ENCODE data around the gene MRI1.

MRI1 gene

DNA sequence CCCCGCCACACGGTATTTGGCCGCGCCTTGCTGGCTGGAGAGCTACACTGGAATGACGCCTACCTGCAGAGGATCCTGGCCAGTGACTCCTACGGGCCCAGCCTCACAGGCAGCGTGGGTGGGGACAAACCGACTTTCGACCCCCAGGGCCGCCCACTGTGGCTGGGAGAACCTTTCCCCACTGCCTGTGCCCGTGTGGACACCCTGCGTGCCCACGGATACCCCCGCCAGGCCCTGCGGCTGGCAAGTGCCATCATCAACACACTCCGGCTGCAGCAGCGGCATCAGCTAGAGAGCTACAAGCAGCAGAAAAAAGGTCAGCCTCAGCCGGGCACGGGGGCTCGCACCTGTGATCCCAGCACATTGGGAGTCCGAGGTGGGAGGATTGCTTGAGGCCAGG is 50.2 kb downstream of the MRI1 start:
- TF ChIP-seq, protein P1, sequence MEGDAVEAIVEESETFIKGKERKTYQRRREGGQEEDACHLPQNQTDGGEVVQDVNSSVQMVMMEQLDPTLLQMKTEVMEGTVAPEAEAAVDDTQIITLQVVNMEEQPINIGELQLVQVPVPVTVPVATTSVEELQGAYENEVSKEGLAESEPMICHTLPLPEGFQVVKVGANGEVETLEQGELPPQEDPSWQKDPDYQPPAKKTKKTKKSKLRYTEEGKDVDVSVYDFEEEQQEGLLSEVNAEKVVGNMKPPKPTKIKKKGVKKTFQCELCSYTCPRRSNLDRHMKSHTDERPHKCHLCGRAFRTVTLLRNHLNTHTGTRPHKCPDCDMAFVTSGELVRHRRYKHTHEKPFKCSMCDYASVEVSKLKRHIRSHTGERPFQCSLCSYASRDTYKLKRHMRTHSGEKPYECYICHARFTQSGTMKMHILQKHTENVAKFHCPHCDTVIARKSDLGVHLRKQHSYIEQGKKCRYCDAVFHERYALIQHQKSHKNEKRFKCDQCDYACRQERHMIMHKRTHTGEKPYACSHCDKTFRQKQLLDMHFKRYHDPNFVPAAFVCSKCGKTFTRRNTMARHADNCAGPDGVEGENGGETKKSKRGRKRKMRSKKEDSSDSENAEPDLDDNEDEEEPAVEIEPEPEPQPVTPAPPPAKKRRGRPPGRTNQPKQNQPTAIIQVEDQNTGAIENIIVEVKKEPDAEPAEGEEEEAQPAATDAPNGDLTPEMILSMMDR (IDR thresholded peaks at IDR 0.05; ENCODE audit: extremely low read depth, insufficient read depth, missing control alignments) = no peak
- in situ Hi-C loops (cut with MboI; ENCODE audit: low pct_unique_long_range_greater_than_20kb, low sequenced_read_pairs, unreplicated experiment) = no loop called here
- DNase-seq (ENCODE audit: low spot score) = no peak

- in situ Hi-C loops (cut with MboI; ENCODE audit: low pct_unique_long_range_greater_than_20kb, low sequenced_read_pairs, unreplicated experiment) = no loop called here
- DNase-seq (ENCODE audit: low spot score) = peak; percentile 74
- TF ChIP-seq, protein P1 (IDR thresholded peaks at IDR 0.05; ENCODE audit: extremely low read depth, insufficient read depth, missing control alignments) = no peak
Measured at GRCh38 chr19:13817018-13817614, 52.8 kb downstream of the MRI1 start.

DNA sequence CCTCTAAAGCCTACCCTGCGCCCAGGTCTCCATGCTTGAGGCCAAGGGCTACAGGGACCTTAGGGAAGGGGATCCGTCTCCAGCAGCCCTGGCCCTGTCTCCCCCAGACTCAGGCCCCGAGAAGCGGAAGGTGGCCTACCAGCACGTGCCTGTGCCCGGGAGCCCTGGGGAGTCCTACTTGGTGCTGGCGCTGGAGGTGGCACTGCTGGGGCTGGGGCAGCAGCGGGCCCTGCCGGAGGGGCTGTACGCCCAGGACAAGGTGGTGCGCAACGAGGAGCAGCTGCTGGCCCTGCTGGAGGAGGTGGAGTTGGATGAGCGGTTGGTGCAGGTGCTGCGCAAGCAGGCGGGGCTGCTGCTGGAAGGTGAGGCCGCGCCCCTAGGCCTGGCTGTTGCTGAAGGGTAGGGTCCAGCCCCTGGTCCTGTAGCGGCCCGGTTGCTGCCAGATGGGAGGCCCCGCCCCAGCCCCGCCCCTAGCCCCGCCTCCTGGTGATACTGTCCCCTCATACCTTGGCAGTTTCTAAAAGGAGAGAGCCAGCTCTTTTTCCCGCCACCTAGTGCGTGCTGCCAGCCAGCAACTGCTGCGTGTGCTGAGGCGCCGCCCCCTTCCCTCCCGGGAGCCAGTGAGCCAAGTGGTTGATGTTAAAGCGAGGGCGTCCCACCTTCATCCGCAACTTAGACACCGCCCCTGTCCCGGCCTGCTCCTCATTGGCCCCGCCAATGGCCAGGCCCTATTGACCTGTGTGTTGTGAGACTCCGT is 53.5 kb downstream of the MRI1 start:
- TF ChIP-seq, protein P1 (IDR thresholded peaks at IDR 0.05; ENCODE audit: extremely low read depth, insufficient read depth, missing control alignments) = no peak
- in situ Hi-C loops (cut with MboI; ENCODE audit: low pct_unique_long_range_greater_than_20kb, low sequenced_read_pairs, unreplicated experiment) = no loop called here
- DNase-seq (ENCODE audit: low spot score) = no peak

DNA sequence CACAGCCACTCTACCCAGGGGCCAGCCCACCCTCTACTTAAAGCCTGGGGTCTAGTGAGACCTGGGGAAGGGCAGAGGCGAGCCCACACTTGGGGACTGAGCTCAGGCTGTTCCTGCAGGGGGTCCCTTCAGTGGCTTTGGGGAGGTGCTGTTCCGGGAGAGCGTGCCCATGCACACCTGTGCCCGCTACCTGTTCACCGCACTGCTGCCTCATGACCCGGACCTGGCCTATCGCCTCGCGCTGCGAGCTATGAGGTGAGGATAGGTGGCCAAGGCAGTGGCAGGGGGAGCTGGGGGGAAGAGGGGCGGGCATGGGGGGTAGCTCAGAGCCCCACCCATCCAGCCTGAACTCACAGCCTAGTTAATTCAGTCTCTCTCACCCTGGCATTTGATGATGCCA is 54.9 kb downstream of the MRI1 start:
- TF ChIP-seq, protein P1 (IDR thresholded peaks at IDR 0.05; ENCODE audit: extremely low read depth, insufficient read depth, missing control alignments) = no peak
- in situ Hi-C loops (cut with MboI; ENCODE audit: low pct_unique_long_range_greater_than_20kb, low sequenced_read_pairs, unreplicated experiment) = no loop called here
- no peak for DNase-seq (ENCODE audit: low spot score)

- TF ChIP-seq, protein P1 (IDR thresholded peaks at IDR 0.05; ENCODE audit: extremely low read depth, insufficient read depth, missing control alignments) = no peak
- no peak for DNase-seq (ENCODE audit: low spot score)
- in situ Hi-C loops (cut with MboI; ENCODE audit: low pct_unique_long_range_greater_than_20kb, low sequenced_read_pairs, unreplicated experiment) = no loop called here
Measured at GRCh38 chr19:13821292-13821691, 57.0 kb downstream of the MRI1 start.

DNA sequence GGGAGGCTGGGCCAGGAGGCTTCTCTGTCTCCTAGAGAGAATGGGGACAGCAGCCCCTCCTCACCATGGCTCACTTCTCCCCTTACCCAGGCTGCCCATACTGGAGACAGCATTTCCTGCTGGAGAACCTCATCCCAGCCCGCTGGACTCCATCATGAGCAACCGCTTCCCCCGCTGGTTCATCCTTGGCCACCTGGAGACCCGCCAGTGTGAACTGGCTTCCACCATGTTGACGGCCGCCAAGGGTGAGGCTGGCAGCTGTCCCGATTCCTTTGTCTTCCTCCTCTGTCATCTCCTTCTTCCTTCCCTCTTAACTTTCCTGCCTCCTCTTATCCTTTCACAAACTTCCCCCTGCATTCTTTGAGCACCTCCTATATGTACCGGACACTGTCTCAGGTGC is 58.9 kb downstream of the MRI1 start:
- in situ Hi-C loops (cut with MboI; ENCODE audit: low pct_unique_long_range_greater_than_20kb, low sequenced_read_pairs, unreplicated experiment) = no loop called here
- DNase-seq (ENCODE audit: low spot score) = no peak
- TF ChIP-seq, protein P1 (IDR thresholded peaks at IDR 0.05; ENCODE audit: extremely low read depth, insufficient read depth, missing control alignments) = no peak
